ENCODE results near the gene NFX1. TPM values are rescaled to one million over a fixed set of nuclear protein-coding genes. Genes with fewer than 3 reads are reported as not detected.
"Not testable (repeated sequence)": the region's sequence is repeated elsewhere in the genome, so short reads cannot be mapped to it uniquely, and the experiment has no call there.

The NFX1 gene
- total and polyA plus RNA-seq, 2 donors (not counting 1 experiment from before 2014, with no cell fraction given) = 67.6 to 76.3 TPM

GRCh38 chr9:33380390-33381094 is 90.2 kb downstream of the NFX1 start:
- no peaks in the 10 kb centered on the region for H3K27me3 ChIP-seq (replicated peaks in 1 of 4; ENCODE audit: control extremely low read depth in 1 of 4, control insufficient read depth in 3 of 4, insufficient read depth in 4 of 4, low read length in 3 of 4)
- H3K4me1 ChIP-seq (ENCODE audit: control insufficient read depth in 2 of 2, insufficient read depth in 2 of 2, low read length in 2 of 2) = no peaks in the 10 kb centered on the region
- WGBS (ENCODE audit: insufficient coverage) = 93% methylated on average over 5 of the region's 5 CpGs
- TF ChIP-seq CTCF (IDR thresholded peaks at IDR 0.05) (no peak), EZH2 (IDR thresholded peaks at IDR 0.05; ENCODE audit: borderline replicate concordance, insufficient read depth, low read depth, low read length, poor library complexity, severe bottlenecking) (no peak)
- intact Hi-C loops (cut with micrococcal nuclease) = no loop called here
- H3K4me3 Mint-ChIP-seq = no peak overlapping the region
- H4K20me1 ChIP-seq (ENCODE audit: control insufficient read depth, insufficient read depth, low read length, poor library complexity, severe bottlenecking) = no peaks in the 10 kb centered on the region
- H3K4me3 ChIP-seq (ENCODE audit: control extremely low read depth in 1 of 5, extremely low read depth in 1 of 5, insufficient read depth in 1 of 5, low read depth in 2 of 5, low read length in 4 of 5) = no peak overlapping the region
- DNase-seq (no peak), ATAC-seq (ENCODE audit: low read depth) (no peak)
- ChIA-PET CTCF (no interaction called here), POLR2A (no interaction called here)
- no peak overlapping the region for H3K4me2 ChIP-seq (replicated peaks; ENCODE audit: low read depth, low read length, poor library complexity, severe bottlenecking)
- H3K4me1 Mint-ChIP-seq = no peaks in the 10 kb centered on the region
- no peak overlapping the region for H3K27ac Mint-ChIP-seq
- H3K27me3 Mint-ChIP-seq = no peaks in the 10 kb centered on the region
- no peak overlapping the region for H3K27ac ChIP-seq (ENCODE audit: low read length in 2 of 2)
- H3K79me2 ChIP-seq (ENCODE audit: control insufficient read depth, insufficient read depth, low read length) = no peaks in the 10 kb centered on the region
- H2AFZ ChIP-seq (ENCODE audit: insufficient read depth, low read depth, low read length, poor library complexity, severe bottlenecking) = no peak overlapping the region
- no peak overlapping the region for H3K9ac ChIP-seq (ENCODE audit: low read length)
- no peaks in the 10 kb centered on the region for H3K9me3 Mint-ChIP-seq (ENCODE audit: insufficient read depth)
- H3K36me3 ChIP-seq (replicated peaks in 1 of 2; ENCODE audit: control extremely low read depth in 1 of 2, control insufficient read depth in 1 of 2, extremely low read depth in 1 of 2, insufficient read depth in 2 of 2, low read length in 1 of 2) = no peaks in the 10 kb centered on the region
- no peaks in the 10 kb centered on the region for H3K9me3 ChIP-seq (ENCODE audit: control extremely low read depth in 1 of 3, control insufficient read depth in 2 of 3, insufficient read depth in 1 of 3, low read length in 2 of 3)

- no peaks in the 10 kb centered on the region for H3K4me1 Mint-ChIP-seq
- no peaks in the 10 kb centered on the region for H3K27me3 ChIP-seq (replicated peaks in 1 of 4; ENCODE audit: control extremely low read depth in 1 of 4, control insufficient read depth in 3 of 4, insufficient read depth in 4 of 4, low read length in 3 of 4)
- H3K9ac ChIP-seq (ENCODE audit: low read length) = no peak overlapping the region
- H4K20me1 ChIP-seq (ENCODE audit: control insufficient read depth, insufficient read depth, low read length, poor library complexity, severe bottlenecking) = no peaks in the 10 kb centered on the region
- no peaks in the 10 kb centered on the region for H3K27me3 Mint-ChIP-seq
- H3K79me2 ChIP-seq (ENCODE audit: control insufficient read depth, insufficient read depth, low read length) = no peaks in the 10 kb centered on the region
- no peak overlapping the region for H3K4me2 ChIP-seq (replicated peaks; ENCODE audit: low read depth, low read length, poor library complexity, severe bottlenecking)
- H3K4me3 Mint-ChIP-seq = no peak overlapping the region
- ChIA-PET POLR2A (no interaction called here), CTCF (no interaction called here)
- no peaks in the 10 kb centered on the region for H3K9me3 Mint-ChIP-seq (ENCODE audit: insufficient read depth)
- DNase-seq (no peak), ATAC-seq (ENCODE audit: low read depth) (no peak)
- no peaks in the 10 kb centered on the region for H3K4me1 ChIP-seq (ENCODE audit: control insufficient read depth in 2 of 2, insufficient read depth in 2 of 2, low read length in 2 of 2)
- no peak overlapping the region for H2AFZ ChIP-seq (ENCODE audit: insufficient read depth, low read depth, low read length, poor library complexity, severe bottlenecking)
- H3K4me3 ChIP-seq (ENCODE audit: control extremely low read depth in 1 of 5, extremely low read depth in 1 of 5, insufficient read depth in 1 of 5, low read depth in 2 of 5, low read length in 4 of 5) = no peak overlapping the region
- no peaks in the 10 kb centered on the region for H3K9me3 ChIP-seq (ENCODE audit: control extremely low read depth in 1 of 3, control insufficient read depth in 2 of 3, insufficient read depth in 1 of 3, low read length in 2 of 3)
- no peak for TF ChIP-seq EZH2 (IDR thresholded peaks at IDR 0.05; ENCODE audit: borderline replicate concordance, insufficient read depth, low read depth, low read length, poor library complexity, severe bottlenecking)
- TF ChIP-seq CTCF (IDR thresholded peaks at IDR 0.05) = no peak
- H3K27ac ChIP-seq (ENCODE audit: low read length in 2 of 2) = no peak overlapping the region
- no peak overlapping the region for H3K27ac Mint-ChIP-seq
- WGBS (ENCODE audit: insufficient coverage) = 84% methylated on average over 4 of the region's 11 CpGs
- H3K36me3 ChIP-seq (replicated peaks in 1 of 2; ENCODE audit: control extremely low read depth in 1 of 2, control insufficient read depth in 1 of 2, extremely low read depth in 1 of 2, insufficient read depth in 2 of 2, low read length in 1 of 2) = no peaks in the 10 kb centered on the region
- intact Hi-C loops (cut with micrococcal nuclease) = no loop called here
Observed at GRCh38 chr9:33381231-33381791, 91.0 kb downstream of the NFX1 start.

- H2AFZ ChIP-seq (ENCODE audit: insufficient read depth, low read depth, low read length, poor library complexity, severe bottlenecking); ATAC-seq (ENCODE audit: low read depth); intact Hi-C loops (cut with micrococcal nuclease); H3K79me2 ChIP-seq (ENCODE audit: control insufficient read depth, insufficient read depth, low read length); H3K9me3 Mint-ChIP-seq (ENCODE audit: insufficient read depth); H3K27ac Mint-ChIP-seq; H3K4me2 ChIP-seq (replicated peaks; ENCODE audit: low read depth, low read length, poor library complexity, severe bottlenecking); H3K4me1 Mint-ChIP-seq; POLR2A ChIA-PET; H3K36me3 ChIP-seq (replicated peaks in 1 of 2; ENCODE audit: control extremely low read depth in 1 of 2, control insufficient read depth in 1 of 2, extremely low read depth in 1 of 2, insufficient read depth in 2 of 2, low read length in 1 of 2); H3K9me3 ChIP-seq (ENCODE audit: control extremely low read depth in 1 of 3, control insufficient read depth in 2 of 3, insufficient read depth in 1 of 3, low read length in 2 of 3); DNase-seq; H3K27ac ChIP-seq (ENCODE audit: low read length in 2 of 2); H4K20me1 ChIP-seq (ENCODE audit: control insufficient read depth, insufficient read depth, low read length, poor library complexity, severe bottlenecking); H3K9ac ChIP-seq (ENCODE audit: low read length); H3K27me3 ChIP-seq (replicated peaks in 1 of 4; ENCODE audit: control extremely low read depth in 1 of 4, control insufficient read depth in 3 of 4, insufficient read depth in 4 of 4, low read length in 3 of 4); H3K4me1 ChIP-seq (ENCODE audit: control insufficient read depth in 2 of 2, insufficient read depth in 2 of 2, low read length in 2 of 2); H3K27me3 Mint-ChIP-seq; H3K4me3 ChIP-seq (ENCODE audit: control extremely low read depth in 1 of 5, extremely low read depth in 1 of 5, insufficient read depth in 1 of 5, low read depth in 2 of 5, low read length in 4 of 5); H3K4me3 Mint-ChIP-seq: not testable (repeated sequence)
- CTCF ChIA-PET = interaction anchor here (1.3 kb wide), 1 partner anchor 22 kb away, joined by 3 read pairs; no protein-coding TSS in a partner anchor
- 97% methylated on average over 5 of the region's 10 CpGs for WGBS (ENCODE audit: insufficient coverage)
Observed at GRCh38 chr9:33382397-33382796, 92.1 kb downstream of the NFX1 start.
